Heart left ventricle (tissue), 16 donors: ENCODE measurements around the gene ERP27. TPM values are rescaled to one million over a fixed set of nuclear protein-coding genes. Genes with fewer than 3 reads are reported as not detected.

Source experiments
- ATAC-seq, 4 donors: fragments of 200-7000 bp; cut with Tn5 transposase; one replicate each; pipeline ENCODE4 v1.9.1; 2020 to 2022; ENCODE audit warnings: moderate library complexity in 4 of 4, mild to moderate bottlenecking in 3 of 4, moderate number of reproducible peaks in 1 of 4
- DNase-seq, 5 donors: peaks; one replicate each; pipeline ENCODE4 v3.0.0-alpha.2; 2020
- H3K27ac ChIP-seq, 12 donors: fragments of 200-600 bp; sonication (generic) in 4 of 12; one replicate each; pipeline versions ENCODE4 v1.5.0 to v1.8.0; 2016 to 2022; ENCODE audit warnings: mild to moderate bottlenecking in 2 of 12
- H3K27me3 ChIP-seq, 9 donors: fragments of 200-600 bp; sonication (generic) in 2 of 9; one replicate each; pipeline versions ENCODE4 v1.5.1 to v1.8.0; 2016 to 2022; ENCODE audit warnings: mild to moderate bottlenecking in 3 of 9
- H3K36me3 ChIP-seq, 9 donors: fragments of 200-600 bp; sonication (generic) in 2 of 9; one replicate each; pipeline versions ENCODE4 v1.5.0 to v1.8.0; 2018 to 2022; ENCODE audit warnings: mild to moderate bottlenecking in 2 of 9
- H3K4me1 ChIP-seq, 12 donors: fragments of 200-600 bp; sonication (generic) in 4 of 12; one replicate each; pipeline versions ENCODE4 v1.5.0 to v1.8.0; 2016 to 2022; ENCODE audit warnings: mild to moderate bottlenecking in 3 of 12
- H3K4me3 ChIP-seq, 12 donors: fragments of 200-600 bp; sonication (generic) in 4 of 12; one replicate each; pipeline versions ENCODE4 v1.5.0 to v1.8.0; 2017 to 2022; ENCODE audit warnings: mild to moderate bottlenecking in 9 of 12, moderate library complexity in 4 of 12
- H3K9me3 ChIP-seq, 12 donors: fragments of 200-600 bp; sonication (generic) in 4 of 12; one replicate each; pipeline versions ENCODE4 v1.5.0 to v1.8.0; 2016 to 2022; ENCODE audit warnings: mild to moderate bottlenecking in 1 of 12
- POLR2A ChIP-seq, 2 donors: fragments of 450-650 bp; IDR thresholded peaks; one replicate each; pipeline ENCODE4 v1.6.1; 2017; ENCODE audit warnings: antibody characterized with exemption in 2 of 2, mild to moderate bottlenecking in 2 of 2, moderate library complexity in 2 of 2
- WGBS, 4 donors: extraction: QIAGEN DNeasy Blood & Tissue Kit in 2 of 4; methylation state at CpG; one replicate each; pipeline versions ENCODE4 v1.1.5 to v1.1.7; 2013 to 2018; 5-methylcytosine and 5-hydroxymethylcytosine counted together
- intact Hi-C, 10 donors: fragments of 100-400 bp; cut with DNase I; formaldehyde crosslinking; loops; one replicate each; pipeline versions ENCODE4 v1.11.1 to v1.14.2; 2022
- polyA plus RNA-seq, 2 donors: library from polyadenylated mRNA; stranded (reverse); fragments of 200-250 nt; gene quantifications; one replicate each; pipeline ENCODE4 v1.2.3, GENCODE V29; 2013
- total RNA-seq, 9 donors: library from RNA; depleted of rRNA in 2 of 9; stranded (reverse); fragments of >200 nt in 2 of 9; fragmentation: NEBNext Ultra II Directional in 3 of 9; extraction: Animal tissue kit (Norgen Biotek cat#: 25700) in 3 of 9; gene quantifications; one replicate each; pipeline versions ENCODE4 v1.1.0 to v1.2.4, GENCODE V29; 2016 to 2023
- TF ChIP-seq, protein P1 (sequence below), 12 donors: fragments of 200-600 bp; sonication (generic) in 4 of 12; IDR thresholded peaks; one replicate each; pipeline versions ENCODE4 v1.5.0 to v1.8.0; 2018 to 2022; ENCODE audit warnings: antibody characterized with exemption in 12 of 12, mild to moderate bottlenecking in 5 of 12
- donor health status: ischemic (EF 13 %, LVEDD 7.1; RV severe dilation, severe dysfunction).
- donor health status: healthy with polysubstance abuse.
- donor health status: DM: no; HTN: yes; CAD: no.
- donor health status: DM: no; HTN: no; CAD: no.
- donor health status: ischemic (EF 25% LVEDD 6.9; RV normal size, moderate dysfunction).
- donor health status: ischemic (EF 25% LVEDD 5.7; RV mildly dilated, moderate dysfunction).
- donor health status: healthy.
- donor health status: DM: yes; HTN: yes; CAD: no.
- donor health status: ischemic (EF 35%, LVEDD 5.7; RV mildly dilated, moderate dysfunction).
- donor health status: nonischemic (EF 11% LVEDD 7.7; RV severe dilation, severe dysfunction).
- donor health status: DM: yes; HTN: yes; CAD: no.
- donor health status: PGD.
- donor health status: ischemic (EF 29% LVEDD 5.4; RV normal size, mild dysfunction).
- donor health status: nonischemic (EF 23%, LVEDD 6.1; RV moderate dilation, normal function).

The ERP27 gene
- total and polyA plus RNA-seq, 11 donors: 0.12 to 0.93 (median 0.22) TPM; not detected in 2

DNA sequence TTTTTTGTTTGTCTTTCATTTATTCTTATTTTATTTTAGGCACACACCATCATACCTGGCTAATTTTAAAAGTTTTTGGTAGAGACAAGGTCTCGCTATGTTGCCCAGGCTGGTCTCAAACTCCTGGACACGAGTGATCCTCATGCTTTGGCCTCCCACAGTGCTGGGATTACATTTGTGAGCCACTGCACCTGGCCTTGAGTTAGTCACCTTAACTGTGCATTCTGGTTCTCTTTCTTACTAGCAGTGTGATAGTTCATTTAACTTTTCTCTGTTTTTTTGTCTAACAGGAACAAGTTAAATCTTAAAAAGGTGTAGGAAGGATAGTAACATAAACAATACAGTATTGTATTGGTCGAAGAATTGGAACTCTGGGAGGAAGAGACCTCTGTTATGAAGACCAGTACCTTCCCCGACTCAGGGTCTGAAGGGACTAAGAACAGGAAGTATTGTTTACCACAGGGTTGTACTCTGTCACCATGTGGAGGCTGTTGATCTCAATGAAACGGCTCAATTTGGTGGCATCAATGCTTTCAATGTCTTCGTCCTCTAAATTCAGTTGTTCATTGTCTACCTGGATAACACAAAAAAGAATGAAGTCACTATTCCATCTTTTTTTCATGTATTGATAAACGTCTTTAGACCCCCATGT lies 17.7 kb downstream of the ERP27 start:
- no peak overlapping the region for H3K27ac ChIP-seq
- H3K9me3 ChIP-seq: peaks cover 0 to 8% (median 0%) of the 10 kb centered on the region in 12 donors
- no peak for TF ChIP-seq POLR2A (IDR thresholded peaks at IDR 0.05)
- TF ChIP-seq, protein P1, sequence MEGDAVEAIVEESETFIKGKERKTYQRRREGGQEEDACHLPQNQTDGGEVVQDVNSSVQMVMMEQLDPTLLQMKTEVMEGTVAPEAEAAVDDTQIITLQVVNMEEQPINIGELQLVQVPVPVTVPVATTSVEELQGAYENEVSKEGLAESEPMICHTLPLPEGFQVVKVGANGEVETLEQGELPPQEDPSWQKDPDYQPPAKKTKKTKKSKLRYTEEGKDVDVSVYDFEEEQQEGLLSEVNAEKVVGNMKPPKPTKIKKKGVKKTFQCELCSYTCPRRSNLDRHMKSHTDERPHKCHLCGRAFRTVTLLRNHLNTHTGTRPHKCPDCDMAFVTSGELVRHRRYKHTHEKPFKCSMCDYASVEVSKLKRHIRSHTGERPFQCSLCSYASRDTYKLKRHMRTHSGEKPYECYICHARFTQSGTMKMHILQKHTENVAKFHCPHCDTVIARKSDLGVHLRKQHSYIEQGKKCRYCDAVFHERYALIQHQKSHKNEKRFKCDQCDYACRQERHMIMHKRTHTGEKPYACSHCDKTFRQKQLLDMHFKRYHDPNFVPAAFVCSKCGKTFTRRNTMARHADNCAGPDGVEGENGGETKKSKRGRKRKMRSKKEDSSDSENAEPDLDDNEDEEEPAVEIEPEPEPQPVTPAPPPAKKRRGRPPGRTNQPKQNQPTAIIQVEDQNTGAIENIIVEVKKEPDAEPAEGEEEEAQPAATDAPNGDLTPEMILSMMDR (IDR thresholded peaks at IDR 0.05): no peak
- 78 to 83% (median 80%) methylated on average over 7 of the region's 7 CpGs for WGBS, 4 donors
- intact Hi-C loops: no loop called here
- no peaks in the 10 kb centered on the region for H3K27me3 ChIP-seq
- peaks cover 0 to 44% (median 0%) of the 10 kb centered on the region in 9 donors for H3K36me3 ChIP-seq
- H3K4me3 ChIP-seq: no peak overlapping the region
- peaks cover 0 to 7% (median 0%) of the 10 kb centered on the region in 12 donors for H3K4me1 ChIP-seq
- ATAC-seq: no peak
- DNase-seq: no peak

DNA sequence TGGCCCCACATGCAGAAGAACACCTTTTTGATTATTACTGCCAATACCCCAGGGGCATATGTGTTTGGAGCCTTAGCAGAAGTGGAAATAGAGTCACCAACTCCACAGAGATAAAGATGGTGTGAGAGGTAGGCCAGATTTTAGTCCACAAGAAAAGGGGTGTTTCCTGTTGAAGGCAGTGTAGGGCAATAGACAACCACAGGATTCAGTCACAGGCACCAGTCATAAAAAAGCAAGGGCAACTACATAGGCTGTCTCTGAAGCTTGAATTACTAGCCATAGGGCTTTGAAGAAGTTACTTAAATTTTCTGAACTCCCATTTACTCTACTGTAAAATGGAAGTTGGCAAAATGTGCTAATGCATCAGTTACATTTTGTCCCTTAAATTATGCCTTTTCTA lies 18.9 kb downstream of the ERP27 start:
- DNase-seq: no peak
- H3K27ac ChIP-seq: no peak overlapping the region
- H3K9me3 ChIP-seq: peaks cover 0 to 8% (median 0%) of the 10 kb centered on the region in 12 donors
- TF ChIP-seq, protein P1 (IDR thresholded peaks at IDR 0.05): no peak
- TF ChIP-seq POLR2A (IDR thresholded peaks at IDR 0.05): no peak
- H3K4me3 ChIP-seq: no peak overlapping the region
- peaks cover 0 to 7% (median 0%) of the 10 kb centered on the region in 12 donors for H3K4me1 ChIP-seq
- H3K36me3 ChIP-seq: peaks cover 0 to 54% (median 0%) of the 10 kb centered on the region in 9 donors
- no peaks in the 10 kb centered on the region for H3K27me3 ChIP-seq
- ATAC-seq: no peak
- intact Hi-C loops: no loop called here

DNA sequence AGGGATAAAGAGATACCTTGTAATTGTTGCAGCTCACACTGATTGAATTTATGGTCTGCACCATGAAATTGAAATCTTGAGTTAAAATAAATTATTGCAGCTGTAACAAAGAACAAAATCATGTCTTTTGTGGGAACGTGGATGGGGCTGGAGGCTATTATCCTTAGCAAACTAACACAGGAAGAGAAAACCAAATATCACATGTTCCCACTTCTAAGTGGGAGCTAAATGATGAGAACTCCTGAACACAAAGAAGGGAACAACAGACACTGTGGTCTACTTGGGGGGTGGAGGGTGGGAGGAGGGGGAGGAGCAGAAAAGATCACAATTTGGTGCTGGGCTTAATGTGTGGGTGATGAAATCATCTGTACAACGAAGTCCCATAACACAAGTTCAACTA lies 22.6 kb downstream of the ERP27 start:
- H3K27ac ChIP-seq: no peak overlapping the region
- no peaks in the 10 kb centered on the region for H3K27me3 ChIP-seq
- H3K4me3 ChIP-seq: no peak overlapping the region
- no peak for DNase-seq
- WGBS, 4 donors: 74 to 90% (median 79%) methylated on average over 2 of the region's 2 CpGs
- H3K36me3 ChIP-seq: peaks cover 0 to 68% (median 0%) of the 10 kb centered on the region in 9 donors
- no peak for ATAC-seq
- intact Hi-C loops: no loop called here
- H3K9me3 ChIP-seq: no peaks in the 10 kb centered on the region
- TF ChIP-seq, protein P1 (IDR thresholded peaks at IDR 0.05): no peak
- no peak for TF ChIP-seq POLR2A (IDR thresholded peaks at IDR 0.05)
- H3K4me1 ChIP-seq: peaks cover 0 to 8% (median 0%) of the 10 kb centered on the region in 12 donors

DNA sequence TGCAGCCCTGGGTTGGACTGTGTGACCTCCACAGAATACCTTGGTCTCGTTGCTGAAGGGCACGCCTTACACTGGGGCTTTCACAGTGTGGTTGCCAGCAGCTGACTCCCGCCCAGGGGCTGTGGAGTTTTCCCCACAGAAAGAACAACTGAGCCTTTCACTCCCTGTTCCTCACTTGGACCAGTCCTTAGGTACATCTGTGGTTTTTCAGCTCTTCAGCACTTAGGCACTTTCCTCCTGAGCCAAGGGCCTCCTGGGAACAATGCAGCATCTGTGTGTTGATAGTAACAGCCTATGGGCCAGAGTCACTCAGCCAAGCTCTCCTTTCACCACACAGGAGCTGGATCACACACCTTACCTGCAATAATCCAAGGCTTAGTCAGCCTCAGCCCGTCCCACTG lies 25.0 kb downstream of the ERP27 start:
- intact Hi-C loops: loop anchor here in 1 of 10 donors (5.0 kb wide), 1 partner anchor 34 kb away; no protein-coding TSS in a partner anchor
- Histone ChIP-seq H3K27me3 (no peaks in the 10 kb centered on the region), H3K4me1 (peaks cover 0 to 8% (median 0%) of the 10 kb centered on the region in 12 donors), H3K9me3 (no peaks in the 10 kb centered on the region), H3K36me3 (peaks cover 0 to 48% (median 0%) of the 10 kb centered on the region in 9 donors), H3K4me3 (no peak overlapping the region), H3K27ac (peak overlapping the region in 4 of 12 donors; percentile 0 to 56 (median 21))
- WGBS, 4 donors: 51 to 73% (median 63%) methylated on average over 4 of the region's 4 CpGs
- DNase-seq: peak in 3 of 5 donors; percentile 33 to 61 (median 59)
- peak in 3 of 4 donors; percentile 73 to 91 (median 75) for ATAC-seq
- TF ChIP-seq, protein P1 (IDR thresholded peaks at IDR 0.05): no peak
- TF ChIP-seq POLR2A (IDR thresholded peaks at IDR 0.05): no peak
